ENCODE measurements around the gene MIOX. TPM values are rescaled to one million over a fixed set of nuclear protein-coding genes. Genes with fewer than 3 reads are reported as not detected.

The MIOX gene
- total RNA-seq, 3 donors from 2014 or later = 0.30 TPM; not detected in 2

DNA sequence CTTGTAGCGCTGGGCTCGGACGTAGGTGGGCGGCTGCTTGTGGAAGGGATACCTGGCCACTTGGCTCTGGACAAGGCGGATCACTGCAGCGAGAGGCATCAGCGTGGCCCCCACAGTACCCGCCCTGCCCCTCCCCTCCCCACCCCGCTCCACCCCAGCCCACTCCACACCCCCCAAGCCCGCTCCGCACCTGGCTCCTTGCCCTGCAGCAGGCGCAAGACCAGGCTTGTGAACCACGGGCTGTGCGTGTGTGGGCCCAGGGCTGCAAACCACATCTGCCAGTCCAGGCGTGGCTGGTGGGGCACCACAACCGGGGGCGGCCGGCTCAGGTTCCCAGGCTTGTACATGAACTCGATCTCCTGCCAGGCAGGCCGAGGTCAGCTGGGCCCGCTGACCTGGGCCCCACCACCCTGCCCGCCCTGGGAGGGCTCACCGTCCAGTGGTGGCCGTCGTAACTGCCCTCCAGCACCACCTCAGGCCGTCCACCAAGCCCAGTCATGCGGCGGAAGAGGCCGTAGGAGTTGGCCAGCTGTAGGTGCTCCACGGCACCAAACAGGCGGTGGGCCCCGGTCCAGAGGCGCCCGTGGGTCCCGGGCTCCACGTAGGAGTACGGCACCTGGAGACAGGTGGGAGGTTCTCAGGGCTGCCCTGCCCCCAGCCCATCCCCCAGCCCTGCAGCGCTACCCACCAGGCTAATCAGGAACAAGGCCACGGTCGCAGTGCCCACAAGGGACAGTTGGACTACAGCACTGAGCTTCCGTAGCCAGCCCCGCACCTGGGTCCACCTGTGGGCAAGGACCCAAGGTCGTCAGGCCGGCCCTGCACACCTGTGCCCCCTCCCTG lies 17.9 kb downstream of the MIOX start:
- no peaks in the 10 kb centered on the region for H3K27me3 Mint-ChIP-seq (ENCODE audit: low read depth)
- no peak for ATAC-seq
- no peak for DNase-seq
- no peak overlapping the region for H3K4me3 Mint-ChIP-seq
- peaks cover 13% of the 10 kb centered on the region for H3K4me1 Mint-ChIP-seq (ENCODE audit: low read depth)
- H3K36me3 Mint-ChIP-seq (ENCODE audit: insufficient read depth) = no peaks in the 10 kb centered on the region
- no peaks in the 10 kb centered on the region for H3K9me3 Mint-ChIP-seq

- Mint-ChIP-seq H3K36me3 (ENCODE audit: insufficient read depth) (no peaks in the 10 kb centered on the region), H3K4me1 (ENCODE audit: low read depth) (peaks cover 15% of the 10 kb centered on the region), H3K9me3 (no peaks in the 10 kb centered on the region), H3K27me3 (ENCODE audit: low read depth) (no peaks in the 10 kb centered on the region), H3K4me3 (peak overlapping the region; percentile 11)
- DNase-seq (no peak), ATAC-seq (no peak)
Observed at GRCh38 chr22:50505276-50505775, 18.7 kb downstream of the MIOX start.

DNA sequence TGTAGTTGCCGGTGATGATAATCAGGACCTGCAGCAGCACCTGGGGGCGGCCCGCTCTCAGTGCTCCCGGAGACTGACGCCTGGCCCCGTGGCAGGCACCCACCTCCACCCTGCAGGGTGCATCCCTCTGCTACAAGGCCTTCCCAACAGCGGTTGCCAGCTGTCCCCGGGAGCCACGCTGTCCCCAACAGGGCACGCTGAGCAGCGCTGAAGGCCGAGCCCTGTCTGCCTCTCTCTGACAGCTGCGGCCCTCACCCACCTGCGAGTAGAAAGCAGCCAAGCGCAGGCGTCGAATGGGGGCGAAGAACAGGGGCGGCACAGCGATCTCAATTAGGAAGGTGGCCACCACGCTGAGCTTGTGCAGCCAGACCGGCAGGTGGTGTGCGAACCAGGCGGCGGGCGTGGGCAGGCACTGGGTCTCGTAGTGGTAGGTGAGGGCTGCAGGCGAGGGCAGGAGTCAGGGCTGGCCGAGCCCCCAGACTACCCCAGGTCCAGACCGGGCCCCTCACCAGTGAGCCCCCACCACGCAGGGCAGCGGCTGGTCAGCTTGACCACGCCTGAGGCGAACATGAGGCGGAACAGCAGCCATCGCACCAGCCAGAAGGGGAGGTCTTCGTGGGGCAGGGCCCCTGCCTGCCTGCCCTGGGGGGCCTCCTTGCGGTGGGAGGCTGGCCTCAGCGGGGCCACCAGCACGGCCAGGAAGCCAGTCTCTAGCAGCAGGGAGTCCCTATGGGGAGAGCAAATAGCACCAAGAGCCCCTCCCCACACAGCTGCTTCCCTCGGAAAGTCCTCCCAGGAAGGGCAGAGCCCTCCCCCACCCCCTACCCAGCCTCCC lies 19.3 kb downstream of the MIOX start:
- no peak for DNase-seq
- no peaks in the 10 kb centered on the region for H3K9me3 Mint-ChIP-seq
- H3K4me3 Mint-ChIP-seq = peak overlapping the region; percentile 96
- H3K27me3 Mint-ChIP-seq (ENCODE audit: low read depth) = no peaks in the 10 kb centered on the region
- H3K4me1 Mint-ChIP-seq (ENCODE audit: low read depth) = peaks cover 15% of the 10 kb centered on the region
- no peak for ATAC-seq
- no peaks in the 10 kb centered on the region for H3K36me3 Mint-ChIP-seq (ENCODE audit: insufficient read depth)

- H3K36me3 Mint-ChIP-seq (ENCODE audit: insufficient read depth) = no peaks in the 10 kb centered on the region
- no peaks in the 10 kb centered on the region for H3K9me3 Mint-ChIP-seq
- peaks cover 15% of the 10 kb centered on the region for H3K4me1 Mint-ChIP-seq (ENCODE audit: low read depth)
- peak overlapping the region; percentile 96 for H3K4me3 Mint-ChIP-seq
- DNase-seq = no peak
- no peak for ATAC-seq
- H3K27me3 Mint-ChIP-seq (ENCODE audit: low read depth) = no peaks in the 10 kb centered on the region
Observed at GRCh38 chr22:50506611-50507420, 20.2 kb downstream of the MIOX start.

GRCh38 chr22:50507421-50507990 lies 20.8 kb downstream of the MIOX start, which contains the start of gene LMF2:
TSS of gene LMF2 (minus strand) at chr22:50507702. CDS start at chr22:50507675, 27 bp downstream.
- peak; percentile 81 to 84 for ATAC-seq
- peak within 1 kb of the TSS; percentile 96 for H3K4me3 Mint-ChIP-seq
- H3K27me3 Mint-ChIP-seq (ENCODE audit: low read depth) = no peaks in the 10 kb centered on the region
- H3K9me3 Mint-ChIP-seq = no peaks in the 10 kb centered on the region
- H3K36me3 Mint-ChIP-seq (ENCODE audit: insufficient read depth) = peaks cover 3% of the 10 kb centered on the region
- peaks cover 15% of the 10 kb centered on the region for H3K4me1 Mint-ChIP-seq (ENCODE audit: low read depth)
- DNase-seq = peak; percentile 94

- ATAC-seq (peak; percentile 79 to 82), DNase-seq (peak; percentile 98)
- Mint-ChIP-seq H3K27me3 (ENCODE audit: low read depth) (no peaks in the 10 kb centered on the region), H3K9me3 (no peaks in the 10 kb centered on the region), H3K4me1 (ENCODE audit: low read depth) (peaks cover 15% of the 10 kb centered on the region), H3K36me3 (ENCODE audit: insufficient read depth) (peaks cover 3% of the 10 kb centered on the region), H3K4me3 (peak within 1 kb of the TSS; percentile 96)
Observed at GRCh38 chr22:50507991-50508884, 21.6 kb downstream of the MIOX start, which contains the start of gene NCAPH2. TSS of gene NCAPH2 (plus strand) at chr22:50508224. CDS start at chr22:50508338, 114 bp downstream.

GRCh38 chr22:50508897-50509296 lies 22.2 kb downstream of the MIOX start:
- no peaks in the 10 kb centered on the region for H3K9me3 Mint-ChIP-seq
- no peaks in the 10 kb centered on the region for H3K27me3 Mint-ChIP-seq (ENCODE audit: low read depth)
- H3K4me3 Mint-ChIP-seq = peak overlapping the region; percentile 88
- H3K36me3 Mint-ChIP-seq (ENCODE audit: insufficient read depth) = peaks cover 3% of the 10 kb centered on the region
- ATAC-seq (no peak), DNase-seq (no peak)
- H3K4me1 Mint-ChIP-seq (ENCODE audit: low read depth) = peaks cover 15% of the 10 kb centered on the region

DNA sequence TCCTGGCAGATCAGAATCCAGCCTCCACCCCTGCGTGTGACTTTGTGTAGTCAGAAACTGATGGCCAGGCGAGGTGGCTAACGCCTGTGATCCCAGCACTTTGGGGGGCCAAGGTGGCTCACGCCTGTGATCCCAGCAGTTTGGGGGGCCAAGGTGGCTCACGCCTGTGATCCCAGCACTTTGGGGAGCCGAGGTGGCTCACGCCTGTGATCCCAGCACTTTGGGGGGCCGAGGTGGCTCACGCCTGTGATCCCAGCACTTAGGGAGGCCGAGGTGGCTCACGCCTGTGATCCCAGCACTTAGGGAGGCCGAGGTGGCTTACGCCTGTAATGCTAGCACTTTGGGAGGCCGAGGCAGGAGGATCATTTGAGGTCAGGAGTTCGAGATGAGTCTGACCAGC lies 26.5 kb downstream of the MIOX start:
- peaks cover 15% of the 10 kb centered on the region for H3K4me1 Mint-ChIP-seq (ENCODE audit: low read depth)
- H3K4me3 Mint-ChIP-seq = no peak overlapping the region
- no peaks in the 10 kb centered on the region for H3K27me3 Mint-ChIP-seq (ENCODE audit: low read depth)
- H3K36me3 Mint-ChIP-seq (ENCODE audit: insufficient read depth) = peaks cover 14% of the 10 kb centered on the region
- ATAC-seq (no peak), DNase-seq (no peak)
- H3K9me3 Mint-ChIP-seq = no peaks in the 10 kb centered on the region

GRCh38 chr22:50516068-50516467 lies 29.4 kb downstream of the MIOX start:
- H3K4me1 Mint-ChIP-seq (ENCODE audit: low read depth) = peaks cover 2% of the 10 kb centered on the region

GRCh38 chr22:50516891-50517290 lies 30.2 kb downstream of the MIOX start:
- no peak for ATAC-seq
- Mint-ChIP-seq H3K36me3 (ENCODE audit: insufficient read depth) (peaks cover 16% of the 10 kb centered on the region), H3K4me3 (no peak overlapping the region), H3K4me1 (ENCODE audit: low read depth) (peaks cover 2% of the 10 kb centered on the region), H3K27me3 (ENCODE audit: low read depth) (no peaks in the 10 kb centered on the region), H3K9me3 (no peaks in the 10 kb centered on the region)
- no peak for DNase-seq

More at GRCh38 chr22:50516068-50516467, 29.4 kb downstream of the MIOX start:
- H3K27me3 Mint-ChIP-seq (ENCODE audit: low read depth) = no peaks in the 10 kb centered on the region
- no peaks in the 10 kb centered on the region for H3K9me3 Mint-ChIP-seq
- ATAC-seq (no peak), DNase-seq (no peak)
- H3K4me3 Mint-ChIP-seq = no peak overlapping the region
- peaks cover 16% of the 10 kb centered on the region for H3K36me3 Mint-ChIP-seq (ENCODE audit: insufficient read depth)

- no peak overlapping the region for H3K4me3 Mint-ChIP-seq
- no peaks in the 10 kb centered on the region for H3K27me3 Mint-ChIP-seq (ENCODE audit: low read depth)
- H3K36me3 Mint-ChIP-seq (ENCODE audit: insufficient read depth) = peaks cover 13% of the 10 kb centered on the region
- H3K9me3 Mint-ChIP-seq = no peaks in the 10 kb centered on the region
- no peak for DNase-seq
- H3K4me1 Mint-ChIP-seq (ENCODE audit: low read depth) = peaks cover 2% of the 10 kb centered on the region
- ATAC-seq = no peak
Observed at GRCh38 chr22:50517495-50518260, 31.0 kb downstream of the MIOX start.

DNA sequence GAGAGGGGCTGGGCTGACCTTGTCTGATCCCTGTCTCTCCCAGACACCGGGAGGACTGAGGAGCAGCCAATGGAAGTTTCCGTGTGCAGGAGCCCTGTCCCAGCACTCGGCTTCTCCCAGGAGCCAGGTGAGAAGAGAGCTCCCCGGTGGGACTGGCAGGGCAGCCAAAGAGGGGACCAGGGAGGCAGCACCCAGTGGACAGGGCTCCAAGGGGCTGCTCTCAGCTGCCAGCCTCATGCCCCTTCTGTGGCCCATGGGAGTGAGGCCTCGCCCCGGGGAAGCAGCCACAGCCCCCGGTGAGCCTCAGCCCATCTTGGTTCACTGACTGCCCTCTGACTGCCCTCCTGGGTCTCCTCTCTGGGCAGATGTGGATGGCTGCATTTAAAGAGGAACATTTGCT lies 31.9 kb downstream of the MIOX start:
- H3K4me3 Mint-ChIP-seq = no peak overlapping the region
- DNase-seq (no peak), ATAC-seq (no peak)
- no peaks in the 10 kb centered on the region for H3K9me3 Mint-ChIP-seq
- H3K36me3 Mint-ChIP-seq (ENCODE audit: insufficient read depth) = peaks cover 20% of the 10 kb centered on the region
- H3K4me1 Mint-ChIP-seq (ENCODE audit: low read depth) = peaks cover 2% of the 10 kb centered on the region
- no peaks in the 10 kb centered on the region for H3K27me3 Mint-ChIP-seq (ENCODE audit: low read depth)

Data from activated T-cell treated with anti-CD3 and anti-CD28 coated beads, Interleukin-2, amount 50 U/mL, for 4 hours (primary cell).